GM12801 (cell line): ENCODE results near the gene ZBTB7C.

Experiments used
- TF ChIP-seq, protein P1 (sequence below): IDR thresholded peaks from one replicate; pipeline ENCODE4 v1.5.1; 2011; ENCODE audit warnings: control low read depth; ENCODE audit not compliant: insufficient read length; ENCODE audit errors: extremely low read depth

ZBTB7C gene

DNA sequence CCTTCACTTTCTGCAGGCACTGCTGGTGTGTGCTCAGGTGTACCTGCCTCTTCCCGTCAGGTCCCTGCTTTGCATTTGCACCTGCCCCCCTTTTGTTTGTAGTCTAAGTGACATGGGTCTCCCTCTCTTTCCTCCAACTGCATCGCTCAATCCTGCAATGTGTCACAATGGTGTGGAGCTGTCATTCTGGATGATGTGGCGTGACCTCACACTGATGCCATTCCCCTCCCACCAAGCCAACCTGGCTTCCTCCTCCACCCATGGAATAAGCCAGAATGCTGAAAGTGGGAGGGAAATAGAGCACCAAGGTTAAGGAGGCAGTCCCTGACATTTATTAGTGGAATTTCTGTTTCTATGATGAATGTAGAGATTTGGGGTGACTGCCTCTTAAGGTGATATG, 156.7 kb downstream of the ZBTB7C start:
- TF ChIP-seq, protein P1, sequence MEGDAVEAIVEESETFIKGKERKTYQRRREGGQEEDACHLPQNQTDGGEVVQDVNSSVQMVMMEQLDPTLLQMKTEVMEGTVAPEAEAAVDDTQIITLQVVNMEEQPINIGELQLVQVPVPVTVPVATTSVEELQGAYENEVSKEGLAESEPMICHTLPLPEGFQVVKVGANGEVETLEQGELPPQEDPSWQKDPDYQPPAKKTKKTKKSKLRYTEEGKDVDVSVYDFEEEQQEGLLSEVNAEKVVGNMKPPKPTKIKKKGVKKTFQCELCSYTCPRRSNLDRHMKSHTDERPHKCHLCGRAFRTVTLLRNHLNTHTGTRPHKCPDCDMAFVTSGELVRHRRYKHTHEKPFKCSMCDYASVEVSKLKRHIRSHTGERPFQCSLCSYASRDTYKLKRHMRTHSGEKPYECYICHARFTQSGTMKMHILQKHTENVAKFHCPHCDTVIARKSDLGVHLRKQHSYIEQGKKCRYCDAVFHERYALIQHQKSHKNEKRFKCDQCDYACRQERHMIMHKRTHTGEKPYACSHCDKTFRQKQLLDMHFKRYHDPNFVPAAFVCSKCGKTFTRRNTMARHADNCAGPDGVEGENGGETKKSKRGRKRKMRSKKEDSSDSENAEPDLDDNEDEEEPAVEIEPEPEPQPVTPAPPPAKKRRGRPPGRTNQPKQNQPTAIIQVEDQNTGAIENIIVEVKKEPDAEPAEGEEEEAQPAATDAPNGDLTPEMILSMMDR, result no peak

DNA sequence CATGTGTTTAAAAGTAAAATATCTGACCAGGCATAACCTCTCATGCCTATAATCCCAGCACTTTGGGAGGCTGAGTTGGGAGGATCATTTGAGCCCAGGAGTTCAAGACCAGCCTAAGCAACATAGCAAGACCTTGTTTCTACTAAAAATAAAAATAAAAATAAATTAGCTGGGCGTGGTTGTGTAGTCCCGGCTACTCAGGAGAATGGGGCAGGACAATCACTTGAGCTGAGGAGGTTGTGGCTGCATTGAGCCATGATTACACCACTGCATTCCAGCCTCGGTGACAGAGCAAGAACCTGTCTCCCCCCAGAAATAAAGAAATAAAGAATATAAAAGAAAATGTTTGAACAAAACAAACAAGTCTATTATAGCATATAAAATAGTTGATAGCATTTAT, 158.3 kb downstream of the ZBTB7C start:
- TF ChIP-seq, protein P1, result no peak

DNA sequence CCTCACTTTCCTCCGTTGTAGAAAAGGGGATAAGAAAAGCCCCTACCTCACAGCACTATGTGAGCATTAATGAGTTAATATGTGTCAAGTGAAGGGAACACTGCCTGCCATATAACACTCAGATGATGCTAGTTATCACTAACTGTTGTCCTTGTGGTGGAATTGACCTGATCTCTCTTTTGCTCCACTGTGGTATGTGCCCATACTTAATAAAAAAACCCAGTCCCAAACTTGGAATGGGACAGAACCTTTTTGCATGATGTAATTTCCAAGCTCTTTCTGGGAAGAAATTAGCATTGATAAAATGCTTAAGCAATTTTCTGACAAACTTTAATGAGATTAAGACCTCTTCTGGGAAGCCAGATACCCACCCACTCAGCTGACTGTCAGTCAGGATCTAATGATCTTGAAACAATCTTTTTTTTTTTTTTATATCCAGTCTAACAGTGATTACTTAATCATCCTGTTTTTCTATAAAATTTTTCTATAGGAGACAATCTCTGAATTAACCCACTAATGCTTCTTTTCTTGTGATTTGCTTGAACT, 158.7 kb downstream of the ZBTB7C start:
- TF ChIP-seq, protein P1, result no peak

DNA sequence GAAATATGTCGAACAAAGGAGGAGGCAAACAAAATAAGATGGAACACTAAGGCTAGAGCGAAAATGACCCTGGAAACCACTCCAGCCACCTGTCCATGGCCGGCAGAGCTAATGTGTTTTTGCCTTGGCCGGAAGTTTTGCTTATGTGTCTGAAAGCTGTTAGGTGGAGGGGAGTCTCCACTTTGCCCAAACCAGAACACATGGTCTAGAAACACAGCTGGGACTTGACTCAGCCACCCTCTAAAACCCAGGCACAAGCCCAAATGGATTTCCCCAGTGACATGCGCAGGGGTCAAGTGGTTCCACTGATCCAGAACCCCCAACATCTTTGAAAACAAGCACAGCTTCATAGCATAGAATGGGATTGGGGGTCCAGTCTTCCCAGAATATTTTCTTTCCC, 159.3 kb downstream of the ZBTB7C start:
- TF ChIP-seq, protein P1, result no peak

DNA sequence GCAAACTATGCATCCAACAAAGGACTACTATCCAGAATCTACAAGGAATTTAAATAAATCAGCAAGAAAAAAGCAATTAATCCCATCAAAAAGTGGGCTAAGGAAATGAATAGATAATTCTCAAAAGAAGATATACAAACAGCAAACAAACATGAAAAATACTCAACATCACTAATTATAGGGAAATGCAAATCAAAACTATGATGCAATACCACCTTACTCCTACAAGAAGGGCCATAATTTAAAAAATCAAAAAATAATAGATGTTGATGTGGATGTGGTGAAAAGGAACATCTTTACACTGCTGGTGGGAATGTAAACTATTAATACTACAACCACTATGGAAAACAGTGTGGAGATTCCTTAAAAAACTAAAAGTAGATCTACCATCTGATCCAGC, 164.7 kb downstream of the ZBTB7C start:
- TF ChIP-seq, protein P1, result no peak

DNA sequence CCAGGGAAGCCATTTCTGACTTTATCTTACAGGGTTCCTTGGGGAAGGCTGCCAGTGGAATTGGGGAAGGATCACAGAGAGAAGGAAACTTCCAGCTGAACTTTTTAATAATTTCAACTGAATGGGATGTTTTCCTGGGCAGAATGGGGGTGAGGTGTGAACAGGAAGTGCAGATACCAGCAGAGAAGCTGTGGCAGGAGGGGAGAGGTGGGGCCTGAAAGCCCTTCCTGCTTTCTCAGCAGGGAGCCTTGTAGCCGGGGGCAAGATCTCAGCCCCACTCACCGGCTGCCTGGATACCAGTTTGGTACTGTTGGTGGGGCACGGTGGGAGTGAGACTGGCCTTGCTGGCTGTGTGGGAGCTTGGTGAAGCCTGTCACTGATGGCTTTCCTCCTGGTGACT, 170.5 kb downstream of the ZBTB7C start:
- TF ChIP-seq, protein P1, result no peak

DNA sequence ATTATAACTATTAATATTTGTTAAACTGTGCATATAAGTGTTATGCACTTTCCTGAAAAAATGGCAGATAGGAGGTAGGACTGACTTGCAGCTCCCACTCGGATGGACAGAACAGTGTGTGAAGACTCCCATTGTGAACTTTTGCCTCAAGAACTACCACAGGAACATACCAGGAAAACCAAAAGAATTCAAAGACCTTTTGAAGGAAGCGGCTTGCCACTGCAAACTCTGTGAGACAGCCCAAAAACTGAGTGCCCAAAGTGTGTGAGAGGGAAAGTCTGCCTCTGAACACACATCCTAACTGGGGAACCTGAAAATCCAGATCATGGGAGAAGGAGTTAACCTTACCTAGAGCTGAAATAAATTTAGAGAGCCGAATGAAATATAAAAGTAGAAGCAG, 171.0 kb downstream of the ZBTB7C start:
- TF ChIP-seq, protein P1, result no peak
